ENCODE data around the gene IQCE. TPM values are rescaled to one million over a fixed set of nuclear protein-coding genes. Genes with fewer than 3 reads are reported as not detected.

IQCE gene
- total and polyA plus RNA-seq, 10 of the 15 experiments (the other 5 are each of a cell fraction or from before 2014, with no cell fraction given), result 0.37 to 8.1 (median 3.7) TPM

DNA sequence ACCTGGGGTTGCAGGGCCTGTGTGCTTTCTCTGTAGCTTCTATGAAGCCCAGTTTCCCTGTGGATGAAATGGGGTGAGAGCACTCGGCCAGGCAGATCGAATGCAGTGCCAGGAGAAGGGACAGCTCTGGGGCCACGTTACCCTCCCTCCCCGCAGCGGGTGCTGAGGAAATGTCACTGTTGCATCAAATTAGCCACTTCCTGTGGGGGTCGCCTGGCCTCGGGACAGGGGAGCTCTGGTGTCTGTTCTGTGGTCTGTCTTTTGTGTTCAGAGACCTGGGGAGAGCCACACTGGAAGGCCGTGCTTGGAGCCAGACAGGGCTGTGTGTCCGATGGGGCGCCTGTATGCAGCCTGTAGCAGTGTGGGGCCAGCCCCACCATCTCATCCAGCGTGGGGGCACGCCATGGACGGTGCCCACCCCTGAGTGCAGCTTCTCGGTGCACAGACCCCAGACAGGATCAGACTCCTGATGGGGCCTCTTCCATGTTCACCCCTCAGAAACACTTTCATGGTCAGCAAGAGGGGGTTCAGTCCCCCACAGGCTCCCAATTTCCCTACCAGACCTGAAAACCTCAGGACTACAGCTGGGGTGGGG, 86.6 kb downstream of the IQCE start (continued):
- TF ChIP-seq, protein P1, sequence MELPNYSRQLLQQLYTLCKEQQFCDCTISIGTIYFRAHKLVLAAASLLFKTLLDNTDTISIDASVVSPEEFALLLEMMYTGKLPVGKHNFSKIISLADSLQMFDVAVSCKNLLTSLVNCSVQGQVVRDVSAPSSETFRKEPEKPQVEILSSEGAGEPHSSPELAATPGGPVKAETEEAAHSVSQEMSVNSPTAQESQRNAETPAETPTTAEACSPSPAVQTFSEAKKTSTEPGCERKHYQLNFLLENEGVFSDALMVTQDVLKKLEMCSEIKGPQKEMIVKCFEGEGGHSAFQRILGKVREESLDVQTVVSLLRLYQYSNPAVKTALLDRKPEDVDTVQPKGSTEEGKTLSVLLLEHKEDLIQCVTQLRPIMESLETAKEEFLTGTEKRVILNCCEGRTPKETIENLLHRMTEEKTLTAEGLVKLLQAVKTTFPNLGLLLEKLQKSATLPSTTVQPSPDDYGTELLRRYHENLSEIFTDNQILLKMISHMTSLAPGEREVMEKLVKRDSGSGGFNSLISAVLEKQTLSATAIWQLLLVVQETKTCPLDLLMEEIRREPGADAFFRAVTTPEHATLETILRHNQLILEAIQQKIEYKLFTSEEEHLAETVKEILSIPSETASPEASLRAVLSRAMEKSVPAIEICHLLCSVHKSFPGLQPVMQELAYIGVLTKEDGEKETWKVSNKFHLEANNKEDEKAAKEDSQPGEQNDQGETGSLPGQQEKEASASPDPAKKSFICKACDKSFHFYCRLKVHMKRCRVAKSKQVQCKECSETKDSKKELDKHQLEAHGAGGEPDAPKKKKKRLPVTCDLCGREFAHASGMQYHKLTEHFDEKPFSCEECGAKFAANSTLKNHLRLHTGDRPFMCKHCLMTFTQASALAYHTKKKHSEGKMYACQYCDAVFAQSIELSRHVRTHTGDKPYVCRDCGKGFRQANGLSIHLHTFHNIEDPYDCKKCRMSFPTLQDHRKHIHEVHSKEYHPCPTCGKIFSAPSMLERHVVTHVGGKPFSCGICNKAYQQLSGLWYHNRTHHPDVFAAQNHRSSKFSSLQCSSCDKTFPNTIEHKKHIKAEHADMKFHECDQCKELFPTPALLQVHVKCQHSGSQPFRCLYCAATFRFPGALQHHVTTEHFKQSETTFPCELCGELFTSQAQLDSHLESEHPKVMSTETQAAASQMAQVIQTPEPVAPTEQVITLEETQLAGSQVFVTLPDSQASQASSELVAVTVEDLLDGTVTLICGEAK (IDR thresholded peaks at IDR 0.05; ENCODE audit: borderline replicate concordance), result no peak
- TF ChIP-seq PAX8 (IDR thresholded peaks at IDR 0.05) (no peak), TCF12 (IDR thresholded peaks at IDR 0.05; ENCODE audit: low read depth, low read length) (no peak), WRNIP1 (IDR thresholded peaks at IDR 0.05; ENCODE audit: borderline replicate concordance, low read depth, low read length) (no peak)

DNA sequence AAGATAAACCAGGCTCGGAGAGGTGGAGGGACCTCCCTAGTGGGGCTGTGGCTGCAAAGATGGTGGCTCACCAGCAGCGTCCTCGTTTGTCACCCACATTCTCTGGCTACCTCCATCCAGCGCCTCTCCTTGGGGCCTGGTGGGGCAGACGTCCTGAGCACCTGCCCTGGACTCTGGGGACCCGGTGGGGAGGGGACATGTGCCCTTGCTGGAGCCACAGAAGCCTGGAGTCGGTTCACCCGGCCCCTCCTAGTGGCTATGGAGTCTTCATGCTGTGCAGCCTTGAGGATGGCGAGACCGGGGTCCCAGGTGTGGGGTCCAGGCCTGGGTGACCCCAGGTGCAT, 87.5 kb downstream of the IQCE start:
- POLR2A ChIA-PET, result no interaction called here
- Histone ChIP-seq H3K4me3 (no peak overlapping the region), H3K27ac (ENCODE audit: control insufficient read depth, insufficient read depth) (no peak overlapping the region), H3K9ac (ENCODE audit: control insufficient read depth, insufficient read depth, low read length) (no peak overlapping the region), H3K4me2 (ENCODE audit: control insufficient read depth, insufficient read depth) (no peak overlapping the region), H3K4me1 (ENCODE audit: control insufficient read depth, insufficient read depth, low read length) (peaks cover 24% of the 10 kb centered on the region), H3K27me3 (replicated peaks in 1 of 2; ENCODE audit: control insufficient read depth in 2 of 2, insufficient read depth in 2 of 2, low read length in 1 of 2) (no peaks in the 10 kb centered on the region), H3K9me3 (replicated peaks; ENCODE audit: control insufficient read depth, insufficient read depth, low read length) (no peaks in the 10 kb centered on the region), H3K36me3 (ENCODE audit: control insufficient read depth in 2 of 2, insufficient read depth in 2 of 2, low read length in 1 of 2) (peaks cover 0 to 11% of the 10 kb centered on the region in 2 experiments; a peak in 3 of 4 replicates), H4K20me1 (ENCODE audit: control insufficient read depth, insufficient read depth) (no peaks in the 10 kb centered on the region), H2AFZ (ENCODE audit: control insufficient read depth, low read depth, low read length) (no peak overlapping the region), H3K79me2 (ENCODE audit: control insufficient read depth, insufficient read depth, low read length) (peaks cover 5% of the 10 kb centered on the region)
- 85% methylated on average over 10 of the region's 10 CpGs for WGBS (ENCODE audit: insufficient coverage, insufficient replicate concordance, low lambda C conversion rate, missing lambda C conversion rate)
- CTCF ChIA-PET, result interaction anchor here (4.1 kb wide), 1 partner anchor 63 kb away, joined by 26 read pairs; no protein-coding TSS in a partner anchor
- ATAC-seq (no peak), FAIRE-seq (no peak), DNase-seq (ENCODE audit: low read depth, low spot score) (no peak)
- RAD21 ChIA-PET (ENCODE audit: unreplicated experiment), result interaction anchor here (0.9 kb wide), 1 partner anchor 10 kb away, joined by 3 read pairs; no protein-coding TSS in a partner anchor
- TF ChIP-seq NFIC (IDR thresholded peaks at IDR 0.05; ENCODE audit: low read depth, low read length) (no peak), ZSCAN29 (IDR thresholded peaks at IDR 0.05) (no peak), SMARCA5 (IDR thresholded peaks at IDR 0.05) (no peak)
- in situ Hi-C loops (cut with MboI), result no loop called here
- SMC1A ChIA-PET (ENCODE audit: uncharacterized antibody, unreplicated experiment), result no interaction called here
- BruUV-seq (replicated peaks), result no TSS peak
- intact Hi-C loops (cut with micrococcal nuclease; ENCODE audit: unreplicated experiment), result no loop called here
